Activated naive CD8-positive, alpha-beta T cell treated with anti-CD3 and anti-CD28 coated beads, Interleukin-2, amount 50 U/mL, for 24 hours (primary cell): Measurements from ENCODE around the gene MAP2.

Source experiments
- ATAC-seq: fragments of 150-1000 bp; cut with Tn5 transposase; one replicate; pipeline ENCODE4 v1.10.0; 2021
- DNase-seq: peaks from one replicate; pipeline ENCODE4 v3.0.0; 2021
- H3K27ac Mint-ChIP-seq: one replicate; pipeline ENCODE4 v1.8.0; 2021; ENCODE audit warnings: mild to moderate bottlenecking, mixed read lengths
- H3K27me3 Mint-ChIP-seq: one replicate; pipeline ENCODE4 v1.8.0; 2021; ENCODE audit warnings: mixed read lengths
- H3K36me3 Mint-ChIP-seq: one replicate; pipeline ENCODE4 v1.8.0; 2021; ENCODE audit warnings: low read depth, mixed read lengths
- H3K4me1 Mint-ChIP-seq: one replicate; pipeline ENCODE4 v1.8.0; 2021; ENCODE audit warnings: mixed read lengths
- H3K4me3 Mint-ChIP-seq: one replicate; pipeline ENCODE4 v1.8.0; 2021; ENCODE audit warnings: mild to moderate bottlenecking, moderate library complexity, mixed read lengths
- H3K9me3 Mint-ChIP-seq: one replicate; pipeline ENCODE4 v1.8.0; 2021; ENCODE audit warnings: mixed read lengths

Gene MAP2

GRCh38 chr2:209560911-209561310, 137.1 kb downstream of the MAP2 start:
- no peak for DNase-seq
- no peak overlapping the region for H3K27ac Mint-ChIP-seq
- H3K9me3 Mint-ChIP-seq = no peaks in the 10 kb centered on the region
- H3K4me3 Mint-ChIP-seq = no peak overlapping the region
- H3K27me3 Mint-ChIP-seq = no peaks in the 10 kb centered on the region
- ATAC-seq = no peak
- no peaks in the 10 kb centered on the region for H3K36me3 Mint-ChIP-seq
- H3K4me1 Mint-ChIP-seq = no peaks in the 10 kb centered on the region

- Mint-ChIP-seq H3K4me3 (no peak overlapping the region), H3K36me3 (no peaks in the 10 kb centered on the region), H3K4me1 (no peaks in the 10 kb centered on the region), H3K27ac (no peak overlapping the region), H3K9me3 (no peaks in the 10 kb centered on the region), H3K27me3 (no peaks in the 10 kb centered on the region)
- ATAC-seq (no peak), DNase-seq (no peak)
These were observed 139.6 kb downstream of the MAP2 start for GRCh38 chr2:209563453-209563852.

- Mint-ChIP-seq H3K27ac (no peak overlapping the region), H3K36me3 (no peaks in the 10 kb centered on the region), H3K9me3 (no peaks in the 10 kb centered on the region), H3K4me1 (no peaks in the 10 kb centered on the region), H3K4me3 (no peak overlapping the region), H3K27me3 (no peaks in the 10 kb centered on the region)
- ATAC-seq (no peak), DNase-seq (no peak)
These were observed 141.0 kb downstream of the MAP2 start for GRCh38 chr2:209564816-209565215.

GRCh38 chr2:209565896-209566582, 142.2 kb downstream of the MAP2 start:
- H3K4me1 Mint-ChIP-seq = no peaks in the 10 kb centered on the region
- H3K27me3 Mint-ChIP-seq = no peaks in the 10 kb centered on the region
- no peaks in the 10 kb centered on the region for H3K9me3 Mint-ChIP-seq
- H3K4me3 Mint-ChIP-seq = no peak overlapping the region
- DNase-seq = no peak
- H3K27ac Mint-ChIP-seq = no peak overlapping the region
- H3K36me3 Mint-ChIP-seq = no peaks in the 10 kb centered on the region
- no peak for ATAC-seq

- no peaks in the 10 kb centered on the region for H3K9me3 Mint-ChIP-seq
- no peaks in the 10 kb centered on the region for H3K27me3 Mint-ChIP-seq
- no peaks in the 10 kb centered on the region for H3K4me1 Mint-ChIP-seq
- no peak overlapping the region for H3K27ac Mint-ChIP-seq
- ATAC-seq (no peak), DNase-seq (no peak)
- no peak overlapping the region for H3K4me3 Mint-ChIP-seq
- no peaks in the 10 kb centered on the region for H3K36me3 Mint-ChIP-seq
These were observed 146.3 kb downstream of the MAP2 start for GRCh38 chr2:209570194-209570593.

- no peaks in the 10 kb centered on the region for H3K9me3 Mint-ChIP-seq
- no peak overlapping the region for H3K4me3 Mint-ChIP-seq
- H3K27me3 Mint-ChIP-seq = peaks cover 4% of the 10 kb centered on the region
- no peak overlapping the region for H3K27ac Mint-ChIP-seq
- peaks cover under 1% of the 10 kb centered on the region for H3K4me1 Mint-ChIP-seq
- DNase-seq (no peak), ATAC-seq (no peak)
- H3K36me3 Mint-ChIP-seq = no peaks in the 10 kb centered on the region
These were observed 150.7 kb downstream of the MAP2 start for GRCh38 chr2:209574515-209574914.

- H3K4me3 Mint-ChIP-seq = no peak overlapping the region
- peaks cover 3% of the 10 kb centered on the region for H3K4me1 Mint-ChIP-seq
These were observed 153.8 kb downstream of the MAP2 start for GRCh38 chr2:209577376-209578357.

GRCh38 chr2:209578394-209579001, 154.7 kb downstream of the MAP2 start:
- no peak for DNase-seq
- H3K36me3 Mint-ChIP-seq = no peaks in the 10 kb centered on the region
- H3K27ac Mint-ChIP-seq = no peak overlapping the region
- no peak overlapping the region for H3K4me3 Mint-ChIP-seq
- H3K27me3 Mint-ChIP-seq = peaks cover 4% of the 10 kb centered on the region
- no peaks in the 10 kb centered on the region for H3K9me3 Mint-ChIP-seq
- peaks cover 3% of the 10 kb centered on the region for H3K4me1 Mint-ChIP-seq
- no peak for ATAC-seq

More at GRCh38 chr2:209577376-209578357, 153.8 kb downstream of the MAP2 start:
- ATAC-seq = no peak
- no peaks in the 10 kb centered on the region for H3K36me3 Mint-ChIP-seq
- H3K27me3 Mint-ChIP-seq = peaks cover 4% of the 10 kb centered on the region
- no peaks in the 10 kb centered on the region for H3K9me3 Mint-ChIP-seq
- no peak overlapping the region for H3K27ac Mint-ChIP-seq
- no peak for DNase-seq

GRCh38 chr2:209579230-209579749, 155.4 kb downstream of the MAP2 start:
- ATAC-seq (no peak), DNase-seq (no peak)
- no peak overlapping the region for H3K27ac Mint-ChIP-seq
- peak overlapping the region; percentile 32 for H3K4me3 Mint-ChIP-seq
- H3K9me3 Mint-ChIP-seq = no peaks in the 10 kb centered on the region
- H3K4me1 Mint-ChIP-seq = peaks cover 3% of the 10 kb centered on the region
- peaks cover 4% of the 10 kb centered on the region for H3K27me3 Mint-ChIP-seq
- H3K36me3 Mint-ChIP-seq = no peaks in the 10 kb centered on the region

- Mint-ChIP-seq H3K27ac (no peak overlapping the region), H3K4me1 (peaks cover 3% of the 10 kb centered on the region), H3K36me3 (no peaks in the 10 kb centered on the region), H3K4me3 (no peak overlapping the region), H3K27me3 (peaks cover 2% of the 10 kb centered on the region), H3K9me3 (no peaks in the 10 kb centered on the region)
- DNase-seq (no peak), ATAC-seq (no peak)
These were observed 157.2 kb downstream of the MAP2 start for GRCh38 chr2:209581040-209581439.

- no peaks in the 10 kb centered on the region for H3K36me3 Mint-ChIP-seq
- H3K4me1 Mint-ChIP-seq = peaks cover 3% of the 10 kb centered on the region
- H3K9me3 Mint-ChIP-seq = no peaks in the 10 kb centered on the region
- peaks cover 2% of the 10 kb centered on the region for H3K27me3 Mint-ChIP-seq
- no peak overlapping the region for H3K27ac Mint-ChIP-seq
- ATAC-seq (no peak), DNase-seq (no peak)
- no peak overlapping the region for H3K4me3 Mint-ChIP-seq
These were observed 158.4 kb downstream of the MAP2 start for GRCh38 chr2:209582281-209582680.

GRCh38 chr2:209584472-209584871, 160.6 kb downstream of the MAP2 start:
- Mint-ChIP-seq H3K36me3 (no peaks in the 10 kb centered on the region), H3K9me3 (no peaks in the 10 kb centered on the region), H3K4me3 (no peak overlapping the region), H3K27ac (no peak overlapping the region), H3K4me1 (peaks cover 3% of the 10 kb centered on the region), H3K27me3 (no peaks in the 10 kb centered on the region)
- ATAC-seq (no peak), DNase-seq (no peak)

GRCh38 chr2:209584915-209585314, 161.1 kb downstream of the MAP2 start:
- ATAC-seq (no peak), DNase-seq (no peak)
- H3K36me3 Mint-ChIP-seq = no peaks in the 10 kb centered on the region
- H3K4me1 Mint-ChIP-seq = no peaks in the 10 kb centered on the region
- no peaks in the 10 kb centered on the region for H3K9me3 Mint-ChIP-seq
- H3K27me3 Mint-ChIP-seq = no peaks in the 10 kb centered on the region
- H3K4me3 Mint-ChIP-seq = no peak overlapping the region
- no peak overlapping the region for H3K27ac Mint-ChIP-seq

GRCh38 chr2:209591021-209591420, 167.2 kb downstream of the MAP2 start:
- no peaks in the 10 kb centered on the region for H3K27me3 Mint-ChIP-seq
- ATAC-seq (no peak), DNase-seq (no peak)
- no peak overlapping the region for H3K27ac Mint-ChIP-seq
- no peaks in the 10 kb centered on the region for H3K9me3 Mint-ChIP-seq
- H3K4me3 Mint-ChIP-seq = no peak overlapping the region
- no peaks in the 10 kb centered on the region for H3K4me1 Mint-ChIP-seq
- no peaks in the 10 kb centered on the region for H3K36me3 Mint-ChIP-seq
